ENCODE results near the gene PTPN14.

The PTPN14 gene

GRCh38 chr1:214369364-214369763 lies 182.0 kb downstream of the PTPN14 start:
- ChIA-PET CTCF (interaction anchor here (1.2 kb wide), 1 partner anchor 20 kb away, joined by 4 read pairs; no protein-coding TSS in a partner anchor), POLR2A (no interaction called here)
- no peak for DNase-seq (ENCODE audit: extremely low spot score)
- TF ChIP-seq CTCF (IDR thresholded peaks at IDR 0.05; ENCODE audit: control extremely low read depth, extremely low read depth, low read depth, missing control alignments) = no peak

- POLR2A ChIA-PET = no interaction called here
- DNase-seq (ENCODE audit: extremely low spot score) = no peak
- no peak for TF ChIP-seq CTCF (IDR thresholded peaks at IDR 0.05; ENCODE audit: control extremely low read depth, extremely low read depth, low read depth, missing control alignments)
- CTCF ChIA-PET = no interaction called here
Observed at GRCh38 chr1:214367841-214368240, 183.6 kb downstream of the PTPN14 start.

GRCh38 chr1:214364786-214365295 lies 186.6 kb downstream of the PTPN14 start:
- CTCF ChIA-PET = no interaction called here
- DNase-seq (ENCODE audit: extremely low spot score) = no peak
- TF ChIP-seq CTCF (IDR thresholded peaks at IDR 0.05; ENCODE audit: control extremely low read depth, extremely low read depth, low read depth, missing control alignments) = no peak
- POLR2A ChIA-PET = no interaction called here

GRCh38 chr1:214364386-214364785 lies 187.0 kb downstream of the PTPN14 start:
- CTCF ChIA-PET = no interaction called here
- no peak for DNase-seq (ENCODE audit: extremely low spot score)

GRCh38 chr1:214363386-214363785 lies 188.0 kb downstream of the PTPN14 start:
- ChIA-PET CTCF (interaction anchor here (1.3 kb wide), 1 partner anchor 8 kb away, joined by 3 read pairs; no protein-coding TSS in a partner anchor), POLR2A (no interaction called here)
- DNase-seq (ENCODE audit: extremely low spot score) = no peak
- TF ChIP-seq CTCF (IDR thresholded peaks at IDR 0.05; ENCODE audit: control extremely low read depth, extremely low read depth, low read depth, missing control alignments) = no peak

More at GRCh38 chr1:214364386-214364785, 187.0 kb downstream of the PTPN14 start:
- no peak for TF ChIP-seq CTCF (IDR thresholded peaks at IDR 0.05; ENCODE audit: control extremely low read depth, extremely low read depth, low read depth, missing control alignments)
- POLR2A ChIA-PET = no interaction called here

GRCh38 chr1:214362188-214362882 lies 189.1 kb downstream of the PTPN14 start:
- no peak for TF ChIP-seq CTCF (IDR thresholded peaks at IDR 0.05; ENCODE audit: control extremely low read depth, extremely low read depth, low read depth, missing control alignments)
- CTCF ChIA-PET = interaction anchor here (1.1 to 1.4 kb wide), 3 partner anchors 9 to 29 kb away, joined by 3 to 4 read pairs (median 3); no protein-coding TSS in a partner anchor
- POLR2A ChIA-PET = no interaction called here
- no peak for DNase-seq (ENCODE audit: extremely low spot score)
